ENCODE measurements around the gene SELENON.

DNA sequence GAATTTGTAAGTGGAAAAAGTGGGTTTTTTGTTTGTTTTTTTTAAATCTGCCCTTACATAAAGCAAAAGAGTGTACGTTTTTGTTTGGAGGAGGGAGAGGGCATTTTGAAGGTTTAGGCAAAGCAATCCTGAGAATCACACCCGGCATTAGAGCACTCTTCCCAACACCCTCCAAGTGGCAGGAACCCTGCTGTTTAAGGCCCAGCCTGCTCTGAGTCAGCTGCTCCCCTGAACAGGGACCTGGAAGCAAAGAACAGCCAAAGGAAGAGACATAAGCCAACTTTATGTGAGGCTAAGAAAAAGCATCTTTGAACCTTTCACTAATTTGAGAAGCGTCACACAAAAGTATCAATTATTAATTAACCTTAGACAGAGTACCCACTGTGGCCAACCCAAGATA lies 36.7 kb downstream of the SELENON start:
- TF ChIP-seq TARDBP (IDR thresholded peaks at IDR 0.05) (no peak), SUZ12 (IDR thresholded peaks at IDR 0.05) (no peak), FOXM1 (IDR thresholded peaks at IDR 0.05; ENCODE audit: borderline replicate concordance) (no peak), BHLHE40 (IDR thresholded peaks at IDR 0.05; ENCODE audit: borderline replicate concordance) (no peak), FOXA1 (IDR thresholded peaks at IDR 0.05) (no peak), LEF1 (IDR thresholded peaks at IDR 0.05; ENCODE audit: borderline replicate concordance) (no peak), ELF4 (IDR thresholded peaks at IDR 0.05) (no peak), HDGF (IDR thresholded peaks at IDR 0.05; ENCODE audit: borderline replicate concordance) (no peak), L3MBTL2 (conservative IDR thresholded peaks at IDR 0.05) (no peak), FOXK2 (IDR thresholded peaks at IDR 0.05) (no peak), NFRKB (IDR thresholded peaks at IDR 0.05) (no peak), SP1 (IDR thresholded peaks at IDR 0.05) (no peak)
